HG02588 (cell line): ENCODE results near the gene KCNMB2.
"Not testable (repeated sequence)": the region's sequence is repeated elsewhere in the genome, so short reads cannot be mapped to it uniquely, and the experiment has no call there.

Experiments used
- ATAC-seq: cut with Tn5 transposase; IDR thresholded peaks from one replicate; pipeline ENCODE4 v1.9.1; 2021; ENCODE audit warnings: mild to moderate bottlenecking, moderate library complexity; ENCODE audit not compliant: unreplicated experiment

KCNMB2 gene

DNA sequence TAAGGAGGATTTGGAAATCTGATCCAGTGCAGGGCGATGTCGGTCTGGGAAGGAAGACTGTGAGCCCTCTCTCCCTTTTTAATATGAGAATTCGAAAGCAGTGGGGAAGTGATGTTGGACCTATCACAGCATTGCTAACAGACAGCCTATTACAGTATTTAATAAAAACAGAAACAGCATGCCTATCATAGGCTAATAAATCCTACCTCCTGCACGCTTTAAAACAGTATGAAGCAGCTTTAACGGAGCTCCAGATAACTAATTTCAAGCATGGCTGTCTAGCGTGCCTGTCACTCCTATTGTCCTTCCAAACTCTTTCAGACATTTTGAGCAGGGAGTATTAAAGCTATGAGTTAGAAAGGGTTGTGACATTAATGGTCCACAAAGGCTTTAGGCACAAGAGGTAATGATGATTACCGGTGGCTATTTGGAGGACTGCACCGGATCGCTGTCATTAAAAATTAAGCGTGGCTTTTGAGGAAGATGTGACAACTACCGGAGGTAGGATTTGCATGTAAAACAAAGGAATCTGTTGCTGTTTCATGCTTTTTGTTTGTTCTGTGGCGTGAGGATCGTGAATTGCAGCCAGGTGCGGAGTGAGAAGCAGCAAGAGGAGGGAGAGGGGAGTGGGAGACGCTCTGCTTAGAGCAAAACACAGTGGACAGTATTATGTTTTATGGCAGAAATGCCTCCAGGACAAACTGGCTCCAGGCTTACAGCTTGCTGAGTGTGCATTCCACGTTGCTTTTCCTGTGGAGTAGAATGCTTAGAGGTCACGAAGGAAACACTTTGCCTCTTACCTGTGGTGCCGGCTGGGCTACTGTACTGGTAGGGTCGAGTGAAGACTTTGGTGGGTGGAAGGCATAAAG, at the start of gene KCNMB2:
TSS of gene KCNMB2 (plus strand) at position 226 of the 869 bp plus-strand sequence.
- no peak for ATAC-seq

GRCh38 chr3:178486903-178487302, 49.3 kb upstream of the KCNMB2 start:
- ATAC-seq: no peak

- ATAC-seq: no peak
Observed at GRCh38 chr3:178487752-178488151, 48.5 kb upstream of the KCNMB2 start.

GRCh38 chr3:178491751-178492150, 44.5 kb upstream of the KCNMB2 start:
- ATAC-seq: no peak

DNA sequence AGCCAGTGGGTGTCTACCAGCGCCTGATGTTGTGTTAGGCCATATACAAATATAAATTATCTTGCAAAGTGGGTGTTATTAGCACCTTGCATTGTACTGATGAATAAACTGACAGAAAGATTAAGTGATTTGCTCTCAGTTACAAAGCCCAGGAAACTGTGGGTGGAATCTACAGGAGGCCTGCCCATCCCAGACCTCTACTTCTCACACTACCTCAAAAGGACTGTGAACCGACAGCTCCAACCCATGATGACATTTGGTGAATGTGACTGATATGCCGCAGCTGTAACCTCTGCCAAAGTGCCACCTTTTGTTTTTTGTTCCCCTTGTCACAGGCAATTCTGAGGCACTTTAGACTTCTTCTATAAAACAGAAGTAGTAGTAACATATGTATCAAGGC, 43.7 kb upstream of the KCNMB2 start:
- no peak for ATAC-seq

GRCh38 chr3:178494386-178494785, 41.9 kb upstream of the KCNMB2 start:
- ATAC-seq: no peak

GRCh38 chr3:178496911-178497310, 39.3 kb upstream of the KCNMB2 start:
- no peak for ATAC-seq

GRCh38 chr3:178498871-178499270, 37.4 kb upstream of the KCNMB2 start:
- no peak for ATAC-seq

GRCh38 chr3:178500631-178501030, 35.6 kb upstream of the KCNMB2 start:
- no peak for ATAC-seq

DNA sequence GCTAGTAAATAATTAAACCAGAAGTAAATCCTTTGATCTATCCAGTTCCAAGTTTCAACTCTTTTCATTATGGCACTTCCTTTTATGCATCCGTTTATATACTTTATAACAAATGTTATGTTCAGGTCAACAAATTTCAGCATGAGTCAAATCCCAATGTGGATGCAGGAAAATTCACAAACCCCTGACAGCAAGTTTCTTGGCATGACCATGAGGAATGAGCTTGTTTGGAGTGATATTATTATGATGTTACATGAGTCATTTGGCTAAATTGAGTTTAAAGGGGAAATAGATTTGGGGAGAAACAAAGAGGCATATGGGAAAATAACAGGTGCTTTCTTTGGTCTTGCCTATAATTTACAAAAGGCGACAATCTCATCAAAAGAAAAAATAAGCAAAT, 32.1 kb upstream of the KCNMB2 start:
- no peak for ATAC-seq

GRCh38 chr3:178505832-178506231, 30.4 kb upstream of the KCNMB2 start:
- ATAC-seq: no peak

DNA sequence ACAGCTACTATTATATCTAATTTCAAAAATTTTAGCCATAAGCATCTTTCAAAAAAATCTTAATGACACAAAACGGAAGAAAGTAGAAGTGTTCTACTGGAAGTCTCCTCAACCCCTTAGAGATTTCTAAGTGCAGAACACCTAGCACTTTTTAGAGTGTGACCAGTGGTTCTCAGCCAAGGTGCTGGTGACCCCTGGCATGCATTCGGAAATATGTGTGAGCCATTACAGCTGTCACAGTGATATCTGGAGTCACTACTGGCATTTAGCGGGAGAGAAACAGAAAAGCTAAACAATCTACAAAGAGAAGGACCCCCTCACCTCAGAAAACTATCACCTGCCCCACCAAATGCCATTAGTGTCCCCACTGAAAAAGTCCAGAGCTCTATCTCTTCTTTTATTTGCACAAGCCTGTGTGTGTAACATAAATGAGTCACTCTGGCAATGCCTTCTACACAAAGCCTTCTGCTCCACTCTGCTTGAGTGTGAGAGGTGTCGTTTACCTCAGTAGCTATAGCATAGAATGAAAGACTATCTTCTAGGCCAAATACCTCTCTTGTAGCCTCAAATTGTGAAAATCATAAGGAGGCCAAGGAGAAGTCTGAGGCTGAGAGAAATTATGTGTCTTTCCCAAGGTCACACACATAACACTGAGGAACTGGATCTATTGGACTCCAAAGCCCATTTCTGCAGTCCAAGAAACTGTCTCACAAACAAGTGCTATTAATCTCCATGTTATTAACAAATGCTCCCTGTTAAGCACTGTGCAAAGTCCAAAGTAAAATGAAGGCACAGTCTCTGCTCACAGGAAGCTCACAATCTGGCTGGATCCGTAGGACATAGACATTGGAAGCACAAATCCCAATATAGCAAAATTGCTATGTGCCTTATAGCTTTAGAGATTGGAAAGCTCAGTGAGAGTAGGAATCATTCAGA, 28.5 kb upstream of the KCNMB2 start:
- no peak for ATAC-seq

DNA sequence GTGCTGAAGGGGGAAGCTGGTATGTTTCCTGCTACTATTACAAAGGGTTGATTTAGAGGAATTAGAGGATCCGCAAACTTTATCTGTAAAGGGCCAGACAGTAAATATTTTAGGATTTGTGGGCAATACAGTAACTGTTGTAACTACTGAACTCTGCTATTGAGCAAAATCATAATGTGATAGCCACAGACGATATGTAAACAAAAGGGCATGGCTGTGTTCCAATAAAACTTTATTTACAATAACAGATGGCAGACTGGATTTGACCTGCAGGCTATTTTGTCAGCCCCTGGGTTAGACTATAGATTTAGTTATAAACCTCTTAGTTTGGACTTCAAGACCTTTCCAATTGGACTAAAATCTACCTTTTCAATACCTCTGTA, 27.8 kb upstream of the KCNMB2 start:
- ATAC-seq: no peak

DNA sequence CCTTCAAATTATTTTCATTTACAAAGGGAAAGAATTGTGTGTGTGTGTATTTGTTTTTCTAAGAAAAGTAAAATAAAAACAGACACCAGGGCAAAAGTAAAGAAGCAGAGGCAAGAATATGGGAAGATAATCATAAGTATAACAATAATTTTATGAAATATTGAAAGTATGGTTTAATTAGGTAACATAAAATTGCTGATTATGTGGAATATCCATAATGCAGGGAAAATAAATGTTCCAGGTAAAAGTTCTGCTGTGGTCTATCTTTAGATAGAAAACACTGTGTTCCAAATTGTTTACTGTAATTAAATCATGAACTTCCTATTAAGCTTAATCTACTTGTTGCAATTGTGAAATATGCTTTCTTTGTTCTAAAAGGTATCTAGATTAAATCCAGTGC, 25.7 kb upstream of the KCNMB2 start:
- no peak for ATAC-seq

GRCh38 chr3:178512647-178513046, 23.6 kb upstream of the KCNMB2 start:
- no peak for ATAC-seq

- ATAC-seq: no peak
Observed at GRCh38 chr3:178513546-178514380, 22.5 kb upstream of the KCNMB2 start.

DNA sequence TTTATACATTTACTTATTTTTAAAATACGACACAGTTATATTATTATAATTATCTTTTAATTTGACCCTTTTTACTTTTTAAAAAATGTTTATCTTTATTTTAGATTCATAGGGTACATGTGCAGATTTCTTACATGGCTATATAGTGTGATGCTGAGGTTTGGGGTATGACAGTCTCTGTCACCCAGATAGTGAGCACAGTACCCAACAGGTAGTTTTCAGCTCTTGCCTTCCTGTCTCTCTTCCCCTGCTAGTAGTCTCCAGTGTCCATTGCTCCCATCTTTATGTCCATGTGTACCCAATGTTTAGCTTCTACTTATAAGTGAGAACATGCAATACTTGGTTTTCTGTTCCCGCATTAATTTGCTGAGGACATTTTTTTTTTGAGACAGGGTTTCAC, 21.8 kb upstream of the KCNMB2 start:
- ATAC-seq: no peak

DNA sequence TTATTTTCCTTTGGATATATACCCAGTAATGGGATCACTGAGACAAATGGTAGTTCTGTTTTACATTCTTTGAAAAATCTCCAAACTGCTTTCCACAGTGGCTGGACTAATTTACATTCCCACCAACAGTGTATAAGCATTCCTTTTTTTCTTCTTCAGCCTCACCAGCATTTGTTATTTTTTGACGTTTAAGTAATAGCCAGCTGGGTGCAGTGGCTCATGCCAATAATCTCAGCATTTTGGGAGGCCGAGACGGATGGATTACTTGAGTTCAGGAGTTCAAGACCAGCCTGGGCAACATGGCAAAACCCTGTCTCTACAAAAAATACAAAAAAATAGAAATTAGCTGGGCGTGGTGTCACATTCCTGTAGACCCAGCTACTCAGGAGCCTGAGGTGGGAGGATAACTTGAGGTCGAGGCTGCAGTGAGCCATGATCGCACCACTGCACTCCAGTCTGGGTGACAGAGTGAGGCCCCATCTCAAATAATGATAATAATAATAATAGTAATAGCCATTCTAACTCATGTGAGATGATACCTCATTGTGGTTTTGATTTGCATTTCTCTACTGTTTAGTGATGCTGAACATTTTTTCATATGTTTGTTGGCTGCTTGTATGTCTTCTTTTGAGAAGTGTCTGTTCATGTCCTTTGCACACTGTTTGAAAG, 21.0 kb upstream of the KCNMB2 start:
- not testable (repeated sequence) for ATAC-seq

DNA sequence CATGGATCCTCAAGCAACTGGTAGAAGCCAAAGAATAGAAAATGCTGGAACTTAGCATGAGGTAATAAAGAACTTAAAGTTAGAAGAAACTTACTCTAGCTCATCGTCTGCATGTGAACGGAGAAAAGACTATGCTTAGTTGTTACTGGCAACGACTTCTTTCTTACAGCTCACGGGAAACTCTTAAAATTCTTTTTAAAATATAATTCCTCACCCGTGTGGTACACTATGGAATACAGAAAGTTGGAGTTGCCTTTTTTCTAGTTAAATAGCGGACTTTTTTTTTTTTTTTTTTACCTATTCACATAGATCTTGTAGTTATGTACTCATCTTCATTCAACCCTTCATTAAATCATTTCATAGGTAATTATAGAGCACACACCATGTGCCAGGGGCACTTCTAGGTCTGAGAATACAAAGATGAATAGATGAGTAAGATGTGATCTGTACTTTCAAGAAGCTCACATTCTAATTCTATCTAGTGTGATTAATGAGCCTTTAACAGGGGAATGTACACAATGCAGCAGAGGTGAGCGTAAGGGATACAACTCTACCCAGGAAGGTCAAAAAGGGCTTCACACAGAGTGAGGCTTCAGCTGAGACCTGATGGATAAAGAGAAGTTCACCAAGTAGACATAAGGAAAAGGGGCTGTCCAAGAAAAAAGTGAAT, 18.4 kb upstream of the KCNMB2 start:
- ATAC-seq: no peak
